ENCODE measurements around the gene SPRN. TPM values are rescaled to one million over a fixed set of nuclear protein-coding genes. Genes with fewer than 3 reads are reported as not detected.

SPRN gene
- total RNA-seq, 1 experiment from 2014 or later = not detected

- no peak for DNase-seq (ENCODE audit: extremely low read depth, low read depth)
Observed at GRCh38 chr10:133457100-133457841, 32.8 kb upstream of the SPRN start.

DNA sequence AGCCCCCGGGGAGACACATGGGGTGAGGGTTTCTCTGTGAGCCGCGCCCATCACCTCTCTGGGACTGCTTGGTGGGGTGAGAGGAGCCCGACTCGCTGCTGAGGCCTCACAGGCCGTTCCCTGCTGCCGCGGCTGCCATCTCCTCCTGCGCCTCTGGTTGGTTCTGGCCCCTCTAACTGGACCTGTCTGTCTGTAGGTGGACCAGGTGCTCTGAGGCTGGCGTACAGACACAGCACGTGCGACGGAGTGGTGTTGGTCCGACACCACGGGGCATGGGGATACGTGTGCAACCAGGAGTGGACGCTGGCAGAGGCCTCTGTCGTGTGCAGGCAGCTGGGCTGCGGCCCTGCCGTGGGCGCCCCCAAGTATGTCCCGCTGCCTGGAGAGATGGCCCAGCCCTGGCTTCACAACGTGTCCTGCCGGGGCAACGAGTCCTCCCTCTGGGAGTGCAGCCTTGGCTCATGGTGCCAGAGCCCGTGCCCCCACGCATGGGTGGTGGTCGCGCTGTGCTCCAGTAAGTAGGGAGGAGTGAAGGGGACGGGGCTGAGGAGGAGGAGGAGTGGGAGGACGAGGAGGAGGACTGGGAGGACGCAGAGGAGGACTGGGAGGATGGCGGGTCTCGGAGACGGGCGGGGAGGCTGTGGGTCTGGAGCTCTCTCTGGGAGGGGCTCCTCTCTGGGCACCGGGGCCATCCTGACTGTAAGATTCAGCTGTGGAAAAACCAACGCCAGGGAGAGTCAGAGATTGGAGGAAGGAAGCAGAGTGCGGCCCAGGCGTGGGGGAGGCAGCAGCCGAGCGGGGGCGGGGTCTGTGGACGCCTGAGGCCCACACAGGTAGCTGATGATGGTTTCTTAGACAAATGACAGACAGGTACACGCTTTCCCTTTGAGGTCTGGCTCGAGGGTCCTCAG lies 31.9 kb upstream of the SPRN start:
- no peak for DNase-seq (ENCODE audit: extremely low read depth, low read depth)

DNA sequence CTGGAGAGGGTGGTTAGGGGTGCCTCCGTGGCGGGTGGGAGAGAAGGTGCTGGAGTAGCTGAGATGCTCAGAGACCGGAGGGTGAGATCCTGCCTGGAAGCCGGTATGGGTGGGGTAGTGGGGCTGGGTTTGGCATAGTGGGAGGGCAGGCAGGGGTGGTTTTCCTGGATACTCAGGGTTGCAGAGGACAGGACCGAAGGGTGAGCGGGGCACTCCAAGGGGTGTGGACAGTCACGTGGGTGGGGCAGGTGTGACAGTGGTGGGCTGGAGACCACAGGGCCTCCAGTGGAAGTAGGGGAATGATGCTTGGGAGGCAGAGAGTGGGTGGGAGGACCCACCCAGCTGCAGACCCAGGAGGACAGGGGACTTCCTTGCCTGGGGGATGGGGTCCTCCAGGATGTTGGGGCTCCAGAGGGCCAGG lies 31.2 kb upstream of the SPRN start:
- no peak for DNase-seq (ENCODE audit: extremely low read depth, low read depth)

GRCh38 chr10:133455196-133455595 lies 30.8 kb upstream of the SPRN start:
- DNase-seq (ENCODE audit: extremely low read depth, low read depth) = no peak

DNA sequence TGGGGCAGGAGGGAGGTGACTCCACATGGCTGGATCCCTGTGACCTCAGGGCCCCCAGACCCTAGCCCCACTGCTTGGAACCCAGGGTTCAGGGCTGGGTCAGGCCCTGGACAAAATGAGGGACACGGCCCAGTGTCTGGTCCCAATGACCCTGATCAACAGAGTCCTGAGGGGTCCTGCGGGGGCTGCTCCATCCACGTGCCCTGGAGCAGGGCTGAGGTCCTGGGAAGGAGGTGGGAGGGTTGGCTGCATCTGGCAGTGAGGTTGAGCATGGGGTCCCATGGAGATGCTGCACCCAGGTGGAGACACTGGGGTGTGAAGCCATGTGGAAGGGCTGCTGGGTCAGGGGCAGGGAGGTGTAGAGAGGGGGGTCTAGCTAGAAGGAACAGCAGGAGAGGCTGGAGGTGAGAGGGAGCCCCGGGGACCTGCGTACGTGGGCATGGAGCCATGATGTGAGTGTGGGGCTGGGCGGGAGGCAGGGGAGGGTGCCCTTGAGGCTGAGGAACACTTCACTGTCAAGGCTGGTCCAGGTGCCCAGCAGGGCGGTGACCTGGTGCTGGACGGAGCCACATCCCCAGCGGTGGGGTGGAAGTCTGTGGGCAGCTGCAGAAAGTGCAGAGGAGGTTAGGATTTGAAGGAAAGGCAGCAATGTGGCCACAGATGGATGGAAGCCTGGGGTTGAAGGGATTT lies 29.9 kb upstream of the SPRN start:
- DNase-seq (ENCODE audit: extremely low read depth, low read depth) = no peak

- no peak for DNase-seq (ENCODE audit: extremely low read depth, low read depth)
Observed at GRCh38 chr10:133453516-133454203, 29.2 kb upstream of the SPRN start, which contains the start of gene SCART1. TSS of gene SCART1 (plus strand) at chr10:133453945. CDS start at chr10:133453998, 53 bp downstream.

DNA sequence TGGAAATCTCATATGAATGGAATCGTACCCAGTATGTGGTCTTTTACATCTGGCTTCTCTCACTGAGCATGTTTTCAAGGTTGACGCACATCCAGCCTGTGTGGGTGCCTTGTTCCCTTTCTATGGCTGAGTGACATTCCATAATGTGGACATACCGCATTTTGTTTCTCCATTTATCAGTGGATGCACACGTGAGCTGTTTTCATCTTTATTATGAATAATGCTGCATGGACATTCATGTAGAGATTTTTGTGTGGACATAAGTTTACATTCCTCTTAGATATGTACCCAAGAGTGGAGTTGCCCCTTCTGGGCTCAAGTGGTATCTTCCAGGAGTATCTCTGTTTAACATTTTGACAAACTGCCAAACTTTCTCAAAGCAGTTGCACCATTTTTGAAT lies 28.0 kb upstream of the SPRN start:
- DNase-seq (ENCODE audit: extremely low read depth, low read depth) = no peak

DNA sequence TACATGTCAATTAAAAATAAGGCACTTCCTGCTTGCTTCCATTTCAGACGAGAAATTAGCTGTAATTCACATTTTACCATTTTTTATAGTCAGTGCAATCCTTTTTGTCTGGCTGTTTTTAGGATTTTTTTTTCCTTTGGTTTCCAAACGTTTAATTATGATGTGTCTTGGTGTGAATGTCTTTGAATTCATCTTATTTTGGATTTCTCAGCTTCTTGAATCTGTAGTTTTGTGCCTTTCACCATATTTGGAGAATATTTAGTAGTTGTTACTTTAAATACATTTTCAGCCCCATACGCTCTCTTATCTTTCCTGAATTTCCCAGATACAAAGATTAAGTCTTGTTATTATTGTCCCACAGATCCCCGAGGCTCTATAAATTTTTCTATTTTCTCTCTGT lies 26.9 kb upstream of the SPRN start:
- DNase-seq (ENCODE audit: extremely low read depth, low read depth) = no peak

DNA sequence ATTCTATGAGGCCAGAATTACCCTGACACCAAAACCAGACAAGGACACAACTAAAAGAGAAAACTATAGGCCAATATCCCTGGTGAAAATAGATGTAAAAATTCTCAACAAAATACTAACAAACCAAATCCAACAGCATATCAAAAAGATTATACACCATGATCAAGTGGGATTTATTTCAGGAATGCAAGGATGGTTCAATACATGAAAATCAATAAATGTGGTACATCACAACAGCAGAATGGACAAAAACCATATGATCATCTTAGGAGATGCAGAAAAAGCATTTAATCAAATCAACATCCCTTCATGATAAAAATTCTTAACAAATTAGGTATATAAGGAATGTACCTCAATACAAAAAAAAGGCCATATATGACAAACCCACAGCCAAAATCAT lies 23.7 kb upstream of the SPRN start:
- no peak for DNase-seq (ENCODE audit: extremely low read depth, low read depth)

DNA sequence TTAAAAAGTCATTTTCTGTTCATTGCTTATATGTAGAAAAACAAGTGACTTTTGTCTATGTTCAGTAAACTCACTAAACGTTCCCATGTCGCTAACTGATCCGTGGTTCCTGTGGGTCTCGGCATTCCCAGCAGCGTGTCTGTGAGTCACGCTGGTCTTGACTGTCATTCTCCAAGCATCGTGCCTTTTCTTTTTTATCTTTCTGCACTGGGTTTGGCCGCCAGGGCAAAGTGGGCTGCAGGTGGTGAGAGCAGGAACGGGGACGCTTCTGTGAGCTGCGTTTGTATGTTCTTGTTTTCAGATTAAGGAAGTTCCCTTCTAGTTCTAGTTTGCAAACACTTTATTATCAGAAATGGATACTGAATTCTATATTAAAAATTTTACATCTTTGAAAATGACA lies 22.6 kb upstream of the SPRN start:
- DNase-seq (ENCODE audit: extremely low read depth, low read depth) = no peak

DNA sequence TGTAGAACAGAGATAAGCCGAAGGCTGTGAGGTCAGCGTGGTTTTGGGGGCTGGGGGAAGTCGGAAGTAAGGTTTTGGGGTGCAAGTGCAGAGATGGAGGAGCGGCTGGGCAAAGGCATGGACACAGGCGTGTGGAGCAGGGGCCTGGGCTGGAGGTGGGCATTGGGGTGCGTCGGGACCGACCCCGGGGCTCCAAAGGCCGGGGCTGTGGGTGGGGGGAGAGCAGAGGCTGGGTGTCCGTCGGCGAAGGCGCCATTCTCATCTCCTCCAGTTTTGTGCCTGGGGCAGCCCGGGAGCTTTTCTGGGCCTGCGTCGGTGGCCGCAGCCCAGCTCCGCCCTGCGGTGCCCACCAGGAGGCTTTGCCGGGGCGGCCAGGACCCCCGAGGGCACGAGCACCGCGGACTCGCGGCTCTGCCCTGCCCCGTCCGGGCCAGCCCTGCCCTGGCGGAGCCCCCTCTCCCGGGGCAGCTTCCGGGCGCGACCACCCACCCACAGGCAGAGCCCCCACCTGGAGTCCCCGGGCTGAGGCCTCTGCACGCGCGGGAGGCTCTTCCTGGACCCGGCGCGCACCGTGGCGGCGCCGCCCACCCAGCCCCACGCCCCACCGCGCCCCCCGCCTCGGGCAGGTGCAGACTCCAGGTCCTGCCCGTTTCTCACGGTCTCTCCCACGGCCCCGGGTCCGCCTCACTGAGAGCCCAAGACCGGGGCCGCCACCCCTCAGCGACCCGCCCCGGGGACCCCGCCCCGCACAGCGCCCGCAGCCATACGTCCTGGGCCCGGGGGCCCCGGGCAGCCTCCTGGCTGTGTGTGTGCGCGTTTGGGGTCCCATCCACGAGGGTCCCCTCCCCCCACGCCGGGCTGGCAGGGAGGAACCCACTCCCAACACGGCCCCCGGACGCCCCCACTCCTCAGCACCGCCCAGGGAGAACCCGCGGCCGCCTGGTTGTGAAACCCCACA lies 21.6 kb upstream of the SPRN start:
- no peak for DNase-seq (ENCODE audit: extremely low read depth, low read depth)

DNA sequence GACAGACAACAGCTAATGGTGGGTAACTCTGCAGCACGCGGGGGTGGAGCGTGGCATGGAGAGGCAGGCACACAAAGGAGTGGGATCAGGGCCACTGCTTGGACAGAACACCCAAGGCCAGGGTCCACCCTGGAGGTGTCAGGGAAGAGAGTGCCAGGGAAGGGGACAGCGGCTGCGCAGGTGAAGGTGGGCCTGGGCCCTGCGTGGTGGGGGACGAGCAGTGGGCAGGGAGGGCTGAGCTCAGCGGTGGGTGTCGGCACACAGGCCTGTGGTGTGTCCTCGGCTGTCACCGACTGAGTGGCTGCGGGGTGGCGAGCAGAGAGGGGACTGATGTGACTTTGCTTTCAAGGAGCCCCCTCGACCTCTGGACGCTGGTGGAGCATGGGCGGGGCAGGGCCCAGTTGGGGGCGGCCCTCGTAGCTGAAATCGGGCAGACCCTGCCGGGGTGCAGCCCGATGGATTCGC lies 20.9 kb upstream of the SPRN start:
- DNase-seq (ENCODE audit: extremely low read depth, low read depth) = no peak

DNA sequence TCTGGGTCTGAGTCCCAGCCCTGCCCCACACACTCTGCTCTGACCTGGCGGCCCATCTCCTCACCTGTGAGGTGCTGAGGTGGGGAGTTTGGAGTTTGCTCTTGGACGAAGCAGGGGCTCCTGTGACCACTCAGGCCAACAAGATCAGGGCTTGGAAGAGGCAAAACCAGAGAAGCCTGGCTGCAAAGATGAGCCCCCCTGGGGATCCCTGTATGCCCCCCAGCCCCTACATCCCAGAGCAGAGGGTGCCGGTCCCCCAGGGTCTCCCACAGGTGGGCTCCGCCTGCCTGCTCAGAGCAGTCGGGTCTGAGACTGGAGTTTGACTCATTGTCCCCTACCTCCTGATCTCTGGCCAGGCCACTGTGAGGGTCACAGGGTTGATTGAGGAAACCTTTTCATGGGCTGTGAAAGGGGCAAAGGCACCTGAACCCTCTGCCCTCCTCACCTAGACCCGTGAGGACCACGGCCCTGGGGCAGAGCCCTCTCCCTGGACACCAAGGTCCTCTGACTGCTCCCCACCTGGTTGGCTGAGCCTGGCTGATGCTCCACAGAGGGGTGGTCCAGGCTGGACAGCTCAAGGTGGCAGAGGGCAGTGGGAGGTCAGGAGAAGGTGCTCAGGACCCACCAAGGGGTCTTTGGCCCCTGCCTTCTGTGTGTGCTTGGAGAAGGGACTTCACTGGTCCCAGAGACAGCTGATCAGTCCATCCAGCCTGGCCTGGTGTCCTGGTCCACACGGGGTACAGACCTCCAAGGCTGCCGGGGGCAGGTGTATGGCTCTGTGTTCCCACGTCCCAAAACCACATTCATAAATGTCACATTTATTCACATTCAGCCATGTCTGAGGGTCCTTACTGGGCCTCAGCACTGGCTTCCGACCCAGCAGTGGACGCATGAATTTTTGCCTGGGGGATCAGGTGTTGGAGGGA lies 20.2 kb upstream of the SPRN start:
- DNase-seq (ENCODE audit: extremely low read depth, low read depth) = no peak

- no peak for DNase-seq (ENCODE audit: extremely low read depth, low read depth)
Observed at GRCh38 chr10:133442967-133443924, 18.8 kb upstream of the SPRN start.

- no peak for DNase-seq (ENCODE audit: extremely low read depth, low read depth)
Observed at GRCh38 chr10:133442191-133442966, 18.0 kb upstream of the SPRN start.

GRCh38 chr10:133441780-133442179 lies 17.4 kb upstream of the SPRN start:
- DNase-seq (ENCODE audit: extremely low read depth, low read depth) = no peak
